Parathyroid adenoma (tissue), 2 donors: ENCODE measurements around the gene SOBP.

ENCODE experiments used
- H2AFZ ChIP-seq: fragments of 300-600 bp; sonication (generic); one replicate; pipeline ENCODE4 v1.7.0; 2017; ENCODE audit warnings: antibody characterized with exemption, mild to moderate bottlenecking
- H3K27ac ChIP-seq: fragments of 300-600 bp; sonication (generic); one replicate; pipeline ENCODE4 v1.7.0; 2017
- H3K27me3 ChIP-seq: fragments of 300-600 bp; sonication (generic); one replicate; pipeline ENCODE4 v1.7.0; 2017; ENCODE audit warnings: low read length; ENCODE audit not compliant: control insufficient read depth, insufficient read depth
- H3K36me3 ChIP-seq: fragments of 300-600 bp; sonication (generic); one replicate; pipeline ENCODE4 v1.7.0; 2017; ENCODE audit warnings: low read length; ENCODE audit not compliant: control insufficient read depth, insufficient read depth
- H3K4me1 ChIP-seq: fragments of 300-600 bp; sonication (generic); one replicate; pipeline ENCODE4 v1.7.0; 2017; ENCODE audit warnings: control low read depth
- H3K4me2 ChIP-seq: fragments of 300-600 bp; sonication (generic); one replicate; pipeline ENCODE4 v1.7.0; 2017; ENCODE audit warnings: low read length
- H3K4me3 ChIP-seq: fragments of 300-600 bp; sonication (generic); one replicate; pipeline ENCODE4 v1.7.0; 2017; ENCODE audit warnings: low read depth, low read length
- H3K79me2 ChIP-seq: fragments of 300-600 bp; sonication (generic); one replicate; pipeline ENCODE4 v1.7.0; 2017; ENCODE audit warnings: control low read depth
- H3K9ac ChIP-seq: fragments of 300-600 bp; sonication (generic); one replicate; pipeline ENCODE4 v1.7.0; 2017; ENCODE audit warnings: mild to moderate bottlenecking
- H3K9me3 ChIP-seq: fragments of 300-600 bp; sonication (generic); one replicate; pipeline ENCODE4 v1.7.0; 2017; ENCODE audit warnings: low read length; ENCODE audit not compliant: control insufficient read depth
- TF ChIP-seq, protein P1 (sequence below): fragments of 300-600 bp; sonication (generic); IDR thresholded peaks from one replicate; pipeline ENCODE4 v1.7.0; 2017; ENCODE audit warnings: antibody characterized with exemption, mild to moderate bottlenecking
- donor health status: primary hyperparathyroidism.

SOBP gene

DNA sequence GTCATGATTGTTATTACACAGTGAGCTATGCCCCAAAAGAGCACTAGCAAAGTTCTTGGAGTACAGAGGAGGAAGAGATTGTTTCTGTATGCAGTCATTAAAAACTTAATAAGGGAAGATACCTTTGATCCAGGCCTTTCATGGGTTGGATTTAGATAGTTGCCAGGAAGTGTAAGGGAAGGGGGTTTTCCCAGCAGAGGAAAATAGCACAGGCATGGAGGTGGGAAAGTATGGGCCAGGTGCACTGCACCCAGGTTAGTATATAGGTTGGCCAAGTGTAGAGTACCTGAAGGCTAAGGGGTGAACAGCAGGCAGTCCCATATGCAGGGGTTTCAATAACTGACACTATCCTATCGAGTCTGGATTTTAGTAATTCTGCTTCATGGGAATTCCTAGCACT lies 101.4 kb downstream of the SOBP start:
- no peak overlapping the region for H3K4me2 ChIP-seq

DNA sequence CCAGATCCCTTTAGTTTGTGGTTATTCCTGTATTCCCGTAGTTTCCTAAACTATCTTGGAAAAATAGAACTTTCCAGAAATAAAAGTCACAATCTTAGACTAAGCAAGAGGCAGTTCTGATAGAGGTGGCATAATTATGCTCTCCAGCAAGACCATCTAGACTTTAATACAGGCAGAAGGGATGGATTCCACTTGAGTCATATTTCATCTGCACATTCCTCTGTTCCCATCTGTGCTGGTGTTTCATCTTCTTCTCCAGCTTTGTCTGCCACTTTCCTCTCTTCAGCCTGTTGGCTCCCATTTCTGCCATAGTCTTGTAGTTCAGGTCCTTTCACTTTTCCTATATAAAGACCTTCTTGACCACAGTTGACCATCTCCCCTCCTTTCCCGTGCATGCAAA lies 102.9 kb downstream of the SOBP start:
- H3K4me2 ChIP-seq, result no peak overlapping the region
- no peak overlapping the region for H3K27ac ChIP-seq
- H3K4me3 ChIP-seq, result no peak overlapping the region
- no peak overlapping the region for H3K9ac ChIP-seq
- H3K36me3 ChIP-seq, result no peaks in the 10 kb centered on the region
- no peak overlapping the region for H2AFZ ChIP-seq
- H3K9me3 ChIP-seq, result no peaks in the 10 kb centered on the region
- no peaks in the 10 kb centered on the region for H3K79me2 ChIP-seq
- H3K27me3 ChIP-seq, result no peaks in the 10 kb centered on the region
- no peaks in the 10 kb centered on the region for H3K4me1 ChIP-seq
- TF ChIP-seq, protein P1, sequence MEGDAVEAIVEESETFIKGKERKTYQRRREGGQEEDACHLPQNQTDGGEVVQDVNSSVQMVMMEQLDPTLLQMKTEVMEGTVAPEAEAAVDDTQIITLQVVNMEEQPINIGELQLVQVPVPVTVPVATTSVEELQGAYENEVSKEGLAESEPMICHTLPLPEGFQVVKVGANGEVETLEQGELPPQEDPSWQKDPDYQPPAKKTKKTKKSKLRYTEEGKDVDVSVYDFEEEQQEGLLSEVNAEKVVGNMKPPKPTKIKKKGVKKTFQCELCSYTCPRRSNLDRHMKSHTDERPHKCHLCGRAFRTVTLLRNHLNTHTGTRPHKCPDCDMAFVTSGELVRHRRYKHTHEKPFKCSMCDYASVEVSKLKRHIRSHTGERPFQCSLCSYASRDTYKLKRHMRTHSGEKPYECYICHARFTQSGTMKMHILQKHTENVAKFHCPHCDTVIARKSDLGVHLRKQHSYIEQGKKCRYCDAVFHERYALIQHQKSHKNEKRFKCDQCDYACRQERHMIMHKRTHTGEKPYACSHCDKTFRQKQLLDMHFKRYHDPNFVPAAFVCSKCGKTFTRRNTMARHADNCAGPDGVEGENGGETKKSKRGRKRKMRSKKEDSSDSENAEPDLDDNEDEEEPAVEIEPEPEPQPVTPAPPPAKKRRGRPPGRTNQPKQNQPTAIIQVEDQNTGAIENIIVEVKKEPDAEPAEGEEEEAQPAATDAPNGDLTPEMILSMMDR, result no peak

More for the DNA sequence above, 101.4 kb downstream of the SOBP start:
- Histone ChIP-seq H3K79me2 (no peaks in the 10 kb centered on the region), H3K4me1 (no peaks in the 10 kb centered on the region), H3K27ac (no peak overlapping the region), H2AFZ (no peak overlapping the region), H3K9me3 (no peaks in the 10 kb centered on the region), H3K4me3 (no peak overlapping the region), H3K36me3 (no peaks in the 10 kb centered on the region), H3K27me3 (no peaks in the 10 kb centered on the region), H3K9ac (no peak overlapping the region)
- TF ChIP-seq, protein P1, result no peak

DNA sequence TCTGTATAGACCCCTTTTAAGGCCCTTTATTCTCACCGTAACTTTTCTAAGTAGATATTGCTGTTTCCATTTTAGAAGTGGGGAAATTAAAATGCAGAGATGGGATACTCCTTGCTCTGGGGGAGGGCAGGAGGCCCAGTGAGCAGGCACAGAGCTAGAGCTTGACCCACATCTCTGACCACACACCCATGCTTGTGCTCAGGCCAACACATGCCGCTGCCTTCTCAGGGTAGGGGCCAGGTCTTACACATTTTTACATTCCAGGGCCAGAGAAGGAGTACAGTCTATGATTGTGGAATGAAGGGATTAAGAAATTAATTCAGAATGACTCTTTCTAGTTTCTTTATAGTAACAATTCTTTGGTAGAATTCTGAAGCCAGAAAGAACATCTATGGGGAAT lies 104.8 kb downstream of the SOBP start:
- Histone ChIP-seq H3K27me3 (no peaks in the 10 kb centered on the region), H2AFZ (no peak overlapping the region), H3K9me3 (no peaks in the 10 kb centered on the region), H3K36me3 (no peaks in the 10 kb centered on the region), H3K79me2 (no peaks in the 10 kb centered on the region), H3K4me3 (no peak overlapping the region), H3K9ac (no peak overlapping the region), H3K27ac (no peak overlapping the region), H3K4me1 (no peaks in the 10 kb centered on the region), H3K4me2 (no peak overlapping the region)
- TF ChIP-seq, protein P1, result no peak

DNA sequence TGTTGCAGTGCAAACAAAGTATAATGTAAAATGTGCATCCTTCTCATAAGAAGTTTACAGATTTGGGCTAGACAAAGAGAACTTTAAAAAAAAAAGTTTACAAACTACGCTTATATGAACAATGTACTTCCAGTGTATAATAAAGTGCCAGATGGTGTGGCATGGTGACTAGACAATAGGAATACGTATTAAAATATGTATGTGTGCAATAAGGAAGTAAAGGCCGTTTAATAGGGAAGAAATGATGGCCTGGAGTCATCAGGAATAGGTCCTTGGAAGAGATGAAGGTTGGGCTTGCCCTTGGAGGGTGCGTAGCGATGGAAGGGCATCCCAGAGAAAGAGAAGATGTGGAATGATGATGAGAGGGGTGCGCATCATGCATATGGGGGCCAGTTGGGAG lies 108.2 kb downstream of the SOBP start:
- TF ChIP-seq, protein P1, result no peak
- no peak overlapping the region for H3K4me2 ChIP-seq
- H2AFZ ChIP-seq, result no peak overlapping the region
- H3K27ac ChIP-seq, result no peak overlapping the region
- H3K9ac ChIP-seq, result no peak overlapping the region
- H3K27me3 ChIP-seq, result no peaks in the 10 kb centered on the region
- peaks cover 6% of the 10 kb centered on the region for H3K79me2 ChIP-seq
- H3K4me3 ChIP-seq, result no peak overlapping the region
- H3K4me1 ChIP-seq, result no peaks in the 10 kb centered on the region
- no peaks in the 10 kb centered on the region for H3K36me3 ChIP-seq
- no peaks in the 10 kb centered on the region for H3K9me3 ChIP-seq

DNA sequence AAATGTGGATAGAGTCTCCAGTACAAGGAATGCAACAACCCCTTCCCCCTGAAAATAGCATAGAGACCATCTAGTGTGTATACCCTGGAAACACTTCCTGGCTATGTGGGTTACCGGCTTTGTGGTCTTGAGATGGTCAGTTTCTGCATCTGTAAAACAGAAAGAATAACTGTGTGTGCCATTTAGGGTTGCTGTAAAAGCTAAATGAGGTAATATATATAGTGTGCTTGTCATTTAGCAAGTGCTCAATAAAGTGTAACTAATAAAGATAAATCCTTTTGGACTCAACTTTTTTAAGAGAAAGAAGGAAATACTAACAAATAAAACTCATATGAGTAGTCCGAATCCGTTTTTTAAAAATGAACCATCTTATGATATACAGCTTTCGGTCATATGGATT lies 109.1 kb downstream of the SOBP start:
- Histone ChIP-seq H3K4me3 (no peak overlapping the region), H3K9me3 (no peaks in the 10 kb centered on the region), H3K4me2 (no peak overlapping the region), H2AFZ (no peak overlapping the region), H3K9ac (no peak overlapping the region), H3K27me3 (no peaks in the 10 kb centered on the region), H3K4me1 (peaks cover 3% of the 10 kb centered on the region), H3K27ac (no peak overlapping the region), H3K36me3 (no peaks in the 10 kb centered on the region), H3K79me2 (peaks cover 8% of the 10 kb centered on the region)
- TF ChIP-seq, protein P1, result no peak
